GM21825 (cell line): ENCODE data around the gene ITPR2.
"Not testable (repeated sequence)": the region's sequence is repeated elsewhere in the genome, so short reads cannot be mapped to it uniquely, and the experiment has no call there.

Source experiments
- ATAC-seq: cut with Tn5 transposase; IDR thresholded peaks from one replicate; pipeline ENCODE4 v1.9.1; 2021; ENCODE audit warnings: mild to moderate bottlenecking, moderate library complexity; ENCODE audit not compliant: unreplicated experiment

Gene ITPR2

DNA sequence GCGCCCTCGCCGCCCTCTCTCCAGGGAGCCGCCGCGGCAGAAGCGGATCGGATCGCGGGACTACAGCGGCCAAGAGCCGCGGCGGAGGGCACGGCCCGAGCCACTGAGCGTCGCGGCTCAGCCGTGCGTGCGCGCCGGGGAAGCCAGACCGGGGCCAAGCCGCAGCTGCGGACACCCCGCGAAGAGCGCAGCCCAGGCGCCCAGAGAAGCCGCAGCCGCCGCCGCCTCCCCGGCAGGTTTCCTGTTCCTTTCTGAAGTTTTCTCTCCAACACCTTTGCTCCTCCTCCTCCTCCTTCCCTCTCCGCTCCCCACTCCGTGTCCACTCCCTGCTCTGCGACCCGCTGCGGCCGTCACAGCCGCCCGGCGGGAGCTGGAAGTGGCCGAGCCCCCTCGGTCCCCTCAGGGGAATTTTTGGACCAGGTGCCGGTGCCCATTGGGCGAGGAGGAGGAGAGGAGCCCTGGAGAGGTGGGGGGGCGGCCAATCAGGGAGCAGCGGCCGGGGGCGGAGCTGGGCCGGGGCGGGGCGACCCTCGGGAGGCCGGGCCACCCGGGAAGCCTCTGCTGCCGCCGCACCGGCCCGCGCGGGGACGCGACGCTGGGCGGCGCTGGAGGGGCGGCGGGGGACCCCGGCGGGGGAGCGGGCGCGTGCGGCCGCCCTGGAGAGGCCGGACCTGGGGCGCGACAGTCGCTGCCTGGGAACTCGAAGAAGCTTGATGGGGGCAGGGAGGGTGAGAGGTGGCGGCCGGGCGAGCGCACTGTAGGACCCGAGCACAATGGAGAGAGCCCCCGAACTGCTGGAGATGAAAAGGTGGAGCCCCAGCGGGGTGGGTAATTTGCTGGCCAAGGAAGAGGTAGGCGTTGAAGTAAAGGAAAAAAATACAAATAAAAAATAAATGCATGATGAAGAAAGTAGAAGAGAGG, at the start of gene ITPR2:
Gene ITPR2, minus strand, starts transcription at position 373 of the 921 bp plus-strand sequence. CDS start 413 bp downstream, outside the sequence.
- ATAC-seq = peak; percentile 70

DNA sequence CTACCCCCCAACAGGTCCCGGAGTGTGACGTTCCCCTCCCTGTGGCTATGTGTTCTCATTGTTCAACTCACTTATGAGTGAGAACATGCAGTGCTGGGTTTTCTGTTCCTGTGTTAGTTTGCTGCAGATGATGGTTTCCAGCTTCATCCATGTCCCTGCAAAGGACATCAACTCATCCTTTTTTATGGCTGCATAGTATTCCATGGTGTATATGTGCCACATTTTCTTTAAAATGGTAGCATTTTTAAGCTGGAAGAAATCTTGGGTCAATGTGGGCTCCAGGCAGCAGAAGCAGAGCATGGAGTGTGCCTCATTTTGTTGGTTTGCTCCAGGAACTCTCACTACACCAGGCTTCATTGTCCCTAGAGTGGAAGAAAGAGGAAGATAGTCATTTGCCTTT, 47.6 kb upstream of the ITPR2 start:
- no peak for ATAC-seq

- peak; percentile 67 for ATAC-seq
Measured at GRCh38 chr12:26878661-26879119, 45.7 kb upstream of the ITPR2 start.

DNA sequence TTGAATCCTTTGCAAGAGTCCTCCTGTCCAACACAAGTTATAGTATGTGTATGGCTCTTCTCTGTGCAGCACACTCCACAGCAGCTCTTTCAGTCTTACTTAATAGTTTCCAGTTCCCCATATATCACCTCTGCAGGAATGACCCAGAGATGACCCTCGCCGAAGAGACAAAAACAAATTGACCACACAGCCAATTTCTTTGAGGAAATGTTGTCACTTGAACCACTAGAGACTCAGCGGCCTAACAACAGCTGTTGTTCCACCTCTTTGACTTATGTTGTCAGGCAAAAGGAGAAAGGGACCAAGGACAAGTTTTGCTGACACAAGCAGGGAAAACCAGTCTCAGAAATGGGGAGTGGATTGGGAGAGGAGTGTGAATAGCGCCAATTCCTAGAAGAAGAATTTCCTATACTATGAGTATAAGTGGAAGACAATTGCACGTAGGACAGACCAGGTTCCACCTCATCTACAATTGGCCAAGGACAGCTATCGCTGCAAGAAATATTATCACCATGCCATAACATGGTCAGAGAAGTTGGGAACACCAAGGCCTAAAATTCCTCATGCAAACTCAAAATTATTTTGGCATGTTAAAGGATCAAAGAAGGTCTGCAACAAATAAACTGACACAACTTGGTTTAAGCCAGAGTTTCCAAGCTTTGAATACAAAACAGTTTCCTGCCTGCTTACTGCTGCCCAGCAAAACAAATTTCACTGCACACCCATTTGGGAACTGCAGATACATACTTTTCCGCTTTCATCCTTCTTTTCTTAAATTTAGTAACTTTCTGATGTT, 41.7 kb upstream of the ITPR2 start:
- ATAC-seq = peak; percentile 57

DNA sequence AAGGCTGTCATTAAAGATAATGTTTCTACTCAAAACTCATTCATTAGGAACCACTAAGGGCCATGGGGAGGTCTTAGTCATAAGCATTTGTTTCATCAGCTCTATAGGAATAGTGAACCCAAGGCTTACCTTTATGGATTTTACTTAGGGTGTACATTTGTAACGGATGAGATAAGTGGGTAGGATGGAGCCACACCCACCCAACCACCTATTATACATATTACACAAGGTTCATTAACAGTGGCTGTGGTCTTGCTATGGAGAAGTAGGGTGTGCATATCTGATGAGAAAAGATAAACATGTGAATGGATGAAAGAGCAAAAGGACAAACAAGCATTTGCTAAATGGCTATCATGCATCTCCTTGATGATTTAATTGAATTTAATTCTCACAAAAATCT, 39.6 kb upstream of the ITPR2 start:
- no peak for ATAC-seq

DNA sequence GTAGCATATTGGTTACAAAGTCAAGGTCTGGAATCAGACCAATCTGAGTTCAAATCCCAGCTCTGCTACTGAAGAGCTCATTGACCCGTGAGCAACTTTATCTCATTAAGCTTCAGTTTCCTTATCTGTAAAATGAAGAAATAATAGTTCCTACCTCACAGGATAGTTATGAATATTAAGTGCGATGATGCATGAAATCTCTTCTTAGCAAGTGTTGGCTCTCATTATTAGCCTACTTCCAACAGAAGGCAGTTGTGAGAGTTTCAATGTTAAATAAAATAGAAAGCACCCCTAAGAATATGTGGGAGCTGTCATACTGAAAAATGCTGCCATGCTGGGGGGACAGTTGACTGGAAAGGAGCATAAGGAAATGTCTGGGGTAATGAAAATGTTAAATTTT, 39.0 kb upstream of the ITPR2 start:
- ATAC-seq = no peak

- ATAC-seq = no peak
Measured at GRCh38 chr12:26870491-26871419, 37.8 kb upstream of the ITPR2 start.

DNA sequence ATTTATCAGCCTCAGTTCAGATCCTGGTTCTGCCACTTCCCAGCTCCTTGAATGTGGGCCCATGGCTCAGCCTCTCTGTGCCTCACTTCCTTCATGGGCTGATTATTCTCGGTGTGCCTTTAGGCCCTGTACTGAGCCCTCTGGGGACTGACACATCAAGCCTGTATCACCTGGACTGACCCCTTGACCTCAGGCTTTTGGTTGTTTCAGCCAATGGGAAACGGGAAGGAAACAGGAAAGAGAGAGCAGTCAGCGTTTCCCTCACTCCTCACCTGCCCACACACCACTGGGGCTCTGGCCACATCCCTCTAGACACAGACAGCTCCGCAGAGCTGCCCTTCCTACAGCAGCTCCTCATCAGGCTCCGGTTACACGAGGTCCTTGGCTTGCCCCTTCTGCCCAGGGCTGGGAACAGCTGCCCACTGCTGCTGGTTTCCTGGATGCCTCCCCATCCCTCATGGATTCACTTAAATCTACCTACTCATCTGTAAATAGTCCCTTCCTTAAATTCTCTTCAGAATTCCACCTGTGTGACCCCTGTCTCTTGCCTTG, 37.0 kb upstream of the ITPR2 start:
- no peak for ATAC-seq

DNA sequence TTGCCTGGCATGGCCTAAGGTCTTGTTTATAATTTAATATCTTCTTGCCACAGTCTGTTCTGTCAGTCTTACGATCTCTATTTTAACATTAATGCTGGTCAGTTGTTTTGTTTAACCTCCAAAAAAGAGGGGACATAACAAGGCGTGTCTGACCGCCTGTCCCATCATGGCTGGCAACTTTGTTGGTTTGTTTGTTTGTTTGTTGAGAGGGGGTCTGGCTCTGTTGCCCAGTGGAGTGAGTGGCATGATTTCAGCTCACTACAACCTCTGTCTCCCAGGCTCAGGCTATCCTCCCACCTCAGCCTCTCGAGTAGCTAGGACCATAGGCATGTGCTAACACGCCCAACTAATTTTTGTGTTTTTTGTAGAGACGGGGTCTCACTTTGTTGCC, 36.1 kb upstream of the ITPR2 start:
- no peak for ATAC-seq

DNA sequence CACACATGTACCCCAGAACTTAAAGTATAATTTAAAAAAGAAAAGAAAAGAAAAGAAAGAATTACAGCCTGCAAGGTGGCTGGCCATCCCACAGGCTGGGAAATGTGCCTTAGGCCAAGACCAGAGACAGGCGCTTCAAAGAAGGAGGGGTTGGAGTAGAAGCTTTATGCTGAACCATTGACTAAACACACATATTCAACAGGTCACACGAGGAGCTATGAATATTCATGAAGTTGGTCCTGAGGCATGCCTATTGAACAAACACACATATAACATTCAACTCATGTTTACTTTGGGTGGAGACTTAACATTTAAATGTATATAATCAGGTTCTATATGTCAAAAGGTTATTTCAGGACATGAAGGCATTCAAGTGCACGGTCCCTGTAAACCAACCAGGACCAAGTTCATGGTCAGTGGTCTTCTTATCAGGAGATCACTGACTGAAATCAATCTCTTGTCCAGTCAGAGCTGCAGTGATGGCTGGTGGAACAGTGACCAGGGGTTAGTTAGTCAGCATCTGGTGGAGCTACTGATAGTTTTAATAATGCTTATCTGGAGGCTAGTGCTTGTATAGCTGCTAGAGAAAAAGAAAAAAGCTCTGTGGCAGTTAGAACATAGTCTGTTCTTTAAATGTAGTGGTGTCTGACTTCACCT, 35.6 kb upstream of the ITPR2 start:
- ATAC-seq = no peak

DNA sequence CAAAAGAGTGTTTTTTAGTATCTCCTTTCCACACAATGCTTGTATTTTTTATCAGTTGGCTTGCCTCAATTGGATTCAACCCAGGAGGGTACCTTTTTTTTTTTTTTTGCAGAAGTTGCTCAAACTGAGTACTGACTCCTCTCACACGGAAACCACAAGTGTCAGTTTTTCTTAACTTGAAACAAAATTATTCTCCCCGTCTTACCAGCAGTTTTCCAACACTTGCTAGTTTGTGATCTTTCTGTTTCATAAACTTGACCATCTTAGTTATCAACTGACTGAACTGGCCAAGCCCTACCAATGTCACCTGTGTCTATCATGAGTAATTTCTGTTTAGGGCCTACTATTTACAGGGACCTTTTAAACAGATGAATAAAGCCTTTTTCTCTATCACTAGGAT, 34.1 kb upstream of the ITPR2 start:
- peak; percentile 74 for ATAC-seq

DNA sequence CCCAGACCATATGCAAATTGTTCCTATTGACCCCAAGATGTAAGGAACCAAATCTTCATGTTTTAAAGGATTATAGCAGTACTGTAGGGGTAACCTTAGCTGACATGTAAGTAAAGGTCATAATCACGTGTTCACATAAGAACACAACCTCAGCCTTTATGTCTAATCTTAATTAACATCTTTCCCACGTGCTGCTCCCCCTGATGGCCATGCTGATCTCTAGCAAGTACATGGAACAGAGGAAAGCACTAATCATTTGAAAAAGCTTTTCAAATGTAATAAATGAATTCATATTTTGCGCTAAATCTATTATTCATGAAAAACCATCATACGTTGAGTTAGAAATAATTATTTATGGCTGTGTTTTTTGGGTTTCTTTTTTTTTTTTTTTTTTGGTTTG, 30.5 kb upstream of the ITPR2 start:
- ATAC-seq = no peak

DNA sequence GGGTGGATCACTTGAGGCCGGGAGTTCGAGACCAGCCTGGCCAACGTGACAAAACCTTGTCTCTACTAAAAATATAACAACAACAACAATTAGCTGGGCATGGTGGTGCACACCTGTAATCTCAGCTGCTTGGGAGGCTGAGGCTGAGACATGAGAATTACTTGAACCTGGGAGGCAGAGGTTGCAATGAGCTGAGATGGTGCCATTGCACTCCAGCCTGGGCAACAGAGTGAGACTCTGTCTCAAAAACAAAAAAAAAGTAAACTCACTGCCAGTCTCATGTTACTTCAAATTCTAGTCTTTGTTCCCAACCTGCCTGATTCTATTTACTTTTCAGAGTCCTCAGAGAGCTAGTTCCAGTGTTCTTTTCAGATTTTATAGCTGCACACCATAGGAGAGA, 29.8 kb upstream of the ITPR2 start:
- not testable (repeated sequence) for ATAC-seq

- no peak for ATAC-seq
Measured at GRCh38 chr12:26861690-26862089, 28.7 kb upstream of the ITPR2 start.

GRCh38 chr12:26857465-26858176, 24.6 kb upstream of the ITPR2 start:
- no peak for ATAC-seq

DNA sequence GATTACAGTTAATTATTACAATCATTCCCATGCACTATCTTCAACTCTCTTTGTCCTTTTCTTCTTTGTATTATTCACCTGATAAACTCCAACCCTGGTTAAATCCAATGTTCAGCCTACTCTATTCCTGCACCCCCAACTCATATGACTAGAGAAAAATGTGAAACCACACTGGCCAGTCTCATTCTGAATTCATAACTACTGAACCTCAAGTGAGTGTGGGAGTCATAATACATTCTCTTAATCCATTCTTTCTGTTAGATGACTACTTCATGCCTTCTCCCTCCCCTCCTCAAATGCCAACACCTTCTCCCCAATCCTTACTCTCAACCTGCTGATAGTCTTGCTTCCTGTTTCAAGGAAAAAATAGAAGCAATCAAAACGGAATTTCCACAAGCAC, 22.3 kb upstream of the ITPR2 start:
- ATAC-seq = no peak

DNA sequence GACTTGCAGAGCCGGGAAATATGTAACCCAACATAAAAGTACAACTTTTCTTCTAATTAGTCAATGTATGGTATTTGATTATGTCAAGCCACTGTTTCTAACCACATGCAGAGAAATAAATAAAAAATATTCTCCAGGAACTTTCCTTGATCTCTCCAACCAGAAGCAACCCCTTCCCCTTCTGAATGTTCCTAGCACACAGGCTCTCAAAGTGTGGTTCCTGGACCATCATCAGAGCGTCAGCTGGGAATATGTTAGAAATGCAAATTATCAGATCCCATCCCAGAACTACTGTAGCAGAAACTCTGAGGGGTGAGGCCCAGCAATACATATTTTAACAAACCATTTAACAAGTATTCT, 21.0 kb upstream of the ITPR2 start:
- no peak for ATAC-seq

DNA sequence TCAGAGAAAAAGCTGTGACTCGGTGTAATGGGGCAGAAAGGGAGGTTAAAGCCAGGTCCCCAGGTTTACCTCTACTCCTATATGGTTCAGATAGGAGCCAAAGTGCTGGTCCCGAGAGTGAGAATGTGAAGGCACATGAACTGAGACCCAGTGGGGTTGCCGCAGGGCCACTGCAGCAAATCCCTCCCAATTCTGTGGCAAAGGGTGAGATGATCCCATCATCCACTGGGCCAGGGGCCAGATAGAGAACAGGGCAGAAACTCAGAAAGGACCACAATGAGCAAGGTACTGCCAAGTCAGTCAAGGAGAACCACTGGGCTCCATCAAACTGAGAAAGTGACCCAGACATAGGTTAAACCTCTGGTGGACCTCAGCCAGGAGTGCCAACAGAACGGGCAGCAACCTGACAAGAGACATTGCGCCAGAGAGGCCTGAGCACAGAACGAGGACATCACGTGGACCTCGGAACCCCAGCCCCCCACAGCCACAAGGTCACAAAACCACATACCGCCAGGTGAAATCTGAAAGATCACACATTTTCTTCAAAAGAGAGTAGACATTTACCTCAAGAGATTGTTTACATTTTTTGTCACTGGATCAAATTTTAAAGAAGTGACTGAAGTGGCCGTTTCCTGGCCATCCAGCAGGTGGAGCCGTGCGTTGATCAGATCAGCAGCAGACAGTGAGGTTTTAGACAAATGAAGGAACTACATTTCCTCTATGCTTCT, 20.5 kb upstream of the ITPR2 start:
- ATAC-seq = no peak
